ENCODE results near the gene IBA57.

The IBA57 gene

DNA sequence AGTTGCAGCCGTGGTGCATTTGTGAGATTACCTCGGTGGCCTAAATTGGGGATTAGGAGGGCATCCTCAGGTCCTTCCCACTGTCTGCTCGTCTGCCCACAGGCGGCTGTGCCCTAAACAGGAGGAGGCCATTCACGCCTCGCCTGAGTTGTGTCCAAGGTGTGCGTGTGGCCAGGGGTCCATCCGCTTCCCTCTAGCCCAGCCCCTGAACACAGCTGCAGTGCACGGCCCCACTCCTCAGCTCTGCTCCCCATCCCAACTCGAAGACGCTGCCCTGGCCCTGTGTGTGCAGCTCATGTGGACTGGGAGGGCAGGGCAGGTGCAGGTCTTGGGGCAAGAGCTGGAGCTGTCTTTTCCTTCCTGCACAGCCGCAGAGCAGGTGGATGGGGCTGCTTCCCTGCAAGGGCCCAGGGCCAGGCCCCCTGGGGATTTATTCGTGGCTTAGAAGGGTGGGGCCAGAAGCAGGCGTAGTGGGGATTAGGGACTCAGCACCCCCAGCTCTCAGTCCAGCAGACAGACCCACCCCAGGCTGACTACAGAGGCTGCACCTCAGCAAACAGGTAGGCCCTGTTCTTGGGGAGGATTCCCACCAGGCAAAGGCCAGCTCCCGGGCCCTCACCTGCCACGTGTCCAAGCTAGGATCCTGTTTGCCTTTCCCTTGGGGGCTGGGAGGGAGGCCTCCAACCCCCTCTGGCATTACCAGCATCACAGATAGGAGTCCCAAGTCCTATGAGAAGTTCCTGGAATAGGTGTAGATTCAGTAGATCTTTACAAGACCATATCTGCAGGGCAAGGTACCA lies 21.2 kb upstream of the IBA57 start:
- DNase-seq (ENCODE audit: low read depth in 2 of 2), result no peak
- no peak overlapping the region for H3K4me3 ChIP-seq (replicated peaks in 1 of 2; ENCODE audit: low read depth in 2 of 2, low read length in 2 of 2)
- TF ChIP-seq, protein P1, sequence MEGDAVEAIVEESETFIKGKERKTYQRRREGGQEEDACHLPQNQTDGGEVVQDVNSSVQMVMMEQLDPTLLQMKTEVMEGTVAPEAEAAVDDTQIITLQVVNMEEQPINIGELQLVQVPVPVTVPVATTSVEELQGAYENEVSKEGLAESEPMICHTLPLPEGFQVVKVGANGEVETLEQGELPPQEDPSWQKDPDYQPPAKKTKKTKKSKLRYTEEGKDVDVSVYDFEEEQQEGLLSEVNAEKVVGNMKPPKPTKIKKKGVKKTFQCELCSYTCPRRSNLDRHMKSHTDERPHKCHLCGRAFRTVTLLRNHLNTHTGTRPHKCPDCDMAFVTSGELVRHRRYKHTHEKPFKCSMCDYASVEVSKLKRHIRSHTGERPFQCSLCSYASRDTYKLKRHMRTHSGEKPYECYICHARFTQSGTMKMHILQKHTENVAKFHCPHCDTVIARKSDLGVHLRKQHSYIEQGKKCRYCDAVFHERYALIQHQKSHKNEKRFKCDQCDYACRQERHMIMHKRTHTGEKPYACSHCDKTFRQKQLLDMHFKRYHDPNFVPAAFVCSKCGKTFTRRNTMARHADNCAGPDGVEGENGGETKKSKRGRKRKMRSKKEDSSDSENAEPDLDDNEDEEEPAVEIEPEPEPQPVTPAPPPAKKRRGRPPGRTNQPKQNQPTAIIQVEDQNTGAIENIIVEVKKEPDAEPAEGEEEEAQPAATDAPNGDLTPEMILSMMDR (IDR thresholded peaks at IDR 0.05; ENCODE audit: low read depth, low read length), result no peak

DNA sequence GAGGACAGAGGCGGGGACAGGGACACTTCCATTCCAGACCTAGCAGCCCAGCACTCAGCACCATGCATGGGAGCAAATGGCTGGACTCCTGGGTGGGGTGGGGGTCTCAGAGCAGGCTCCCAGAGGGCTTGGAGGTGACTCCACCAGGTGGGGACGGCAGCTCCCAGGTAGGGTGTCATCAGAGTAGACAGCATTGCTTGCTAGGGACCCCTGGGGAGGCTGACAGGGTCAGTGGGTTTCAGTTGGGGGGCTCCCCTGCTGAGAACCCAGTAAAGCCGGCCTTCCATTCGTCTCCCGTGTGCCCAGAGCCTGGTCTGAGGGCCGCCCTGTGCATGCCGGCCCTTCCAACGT lies 20.6 kb upstream of the IBA57 start:
- TF ChIP-seq, protein P1 (IDR thresholded peaks at IDR 0.05; ENCODE audit: low read depth, low read length), result no peak
- no peak for DNase-seq (ENCODE audit: low read depth in 2 of 2)

DNA sequence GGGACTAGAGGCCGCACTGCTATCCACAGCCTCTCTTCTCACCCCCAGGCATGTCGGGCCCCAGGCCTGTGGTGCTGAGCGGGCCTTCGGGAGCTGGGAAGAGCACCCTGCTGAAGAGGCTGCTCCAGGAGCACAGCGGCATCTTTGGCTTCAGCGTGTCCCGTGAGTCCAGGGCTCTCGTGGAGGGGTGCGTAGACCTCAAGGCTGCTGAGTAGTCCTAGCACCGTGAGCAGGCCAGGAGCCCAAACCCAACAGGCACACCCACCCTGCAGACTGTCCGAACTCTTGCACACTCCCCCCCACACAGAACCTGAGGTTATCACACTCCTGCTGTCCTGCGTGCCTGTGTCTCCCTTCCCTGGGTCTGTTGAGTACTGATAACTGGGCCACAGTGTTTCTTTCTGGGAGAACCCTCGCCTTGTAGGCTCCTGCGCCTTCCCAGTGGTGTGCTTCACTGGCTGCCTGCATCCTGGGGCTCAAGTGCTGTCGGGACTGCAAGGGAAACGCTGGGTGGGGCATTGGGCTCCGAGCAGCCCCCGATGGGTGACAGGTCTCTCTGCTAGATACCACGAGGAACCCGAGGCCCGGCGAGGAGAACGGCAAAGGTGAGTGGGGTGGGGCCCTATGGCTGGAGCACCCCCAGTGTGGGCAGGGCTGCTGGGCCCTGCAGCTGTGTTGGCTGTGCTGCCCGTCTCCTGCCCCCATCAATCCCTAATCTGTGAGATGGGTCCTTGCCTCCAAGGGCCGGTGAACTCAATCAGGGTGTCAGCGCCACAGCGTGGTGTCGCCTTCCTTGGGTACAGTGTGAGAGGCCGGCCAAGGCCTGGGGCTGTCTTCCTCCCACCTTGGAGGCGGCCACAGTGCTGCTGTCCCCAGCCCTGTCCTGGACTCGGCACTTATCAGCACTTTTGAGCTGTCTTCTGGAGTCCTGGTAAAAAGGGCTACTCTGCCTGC lies 19.9 kb upstream of the IBA57 start:
- TF ChIP-seq, protein P1 (IDR thresholded peaks at IDR 0.05; ENCODE audit: low read depth, low read length), result no peak
- no peak for DNase-seq (ENCODE audit: low read depth in 2 of 2)
- no peak overlapping the region for H3K4me3 ChIP-seq (replicated peaks in 1 of 2; ENCODE audit: low read depth in 2 of 2, low read length in 2 of 2)

More for the DNA sequence above, 20.6 kb upstream of the IBA57 start:
- H3K4me3 ChIP-seq (replicated peaks in 1 of 2; ENCODE audit: low read depth in 2 of 2, low read length in 2 of 2), result no peak overlapping the region

DNA sequence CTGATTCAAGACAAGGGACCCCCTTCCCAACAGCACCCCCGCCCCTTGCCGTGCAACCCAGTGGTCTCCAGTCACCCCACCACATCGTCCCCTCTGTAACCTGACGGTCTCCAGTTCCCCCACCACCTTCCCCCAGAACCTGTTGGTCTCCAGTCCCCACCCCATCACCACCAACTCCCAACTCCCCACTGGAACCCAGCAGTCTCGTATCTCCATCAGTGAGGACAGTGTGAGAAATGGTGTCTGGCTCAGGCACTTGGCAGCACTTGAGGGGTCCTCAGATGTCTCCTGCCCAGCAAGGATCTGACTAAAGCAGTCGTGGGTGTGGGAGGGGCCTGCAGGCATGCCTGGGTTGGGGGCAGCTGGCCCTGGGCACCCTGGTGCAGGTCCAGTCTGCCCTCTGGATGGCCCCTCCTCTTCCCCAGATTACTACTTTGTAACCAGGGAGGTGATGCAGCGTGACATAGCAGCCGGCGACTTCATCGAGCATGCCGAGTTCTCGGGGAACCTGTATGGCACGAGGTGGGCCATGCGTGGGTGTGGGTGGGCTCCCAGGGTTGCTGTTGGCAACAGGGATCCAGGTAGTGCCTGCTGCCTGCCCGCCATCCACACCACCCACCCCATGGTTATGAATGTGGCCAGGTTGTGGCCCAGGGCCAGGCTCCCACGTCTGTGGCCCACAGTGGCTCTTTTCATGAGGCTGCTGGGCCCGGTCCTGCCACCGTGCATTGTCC lies 19.0 kb upstream of the IBA57 start:
- no peak overlapping the region for H3K4me3 ChIP-seq (replicated peaks in 1 of 2; ENCODE audit: low read depth in 2 of 2, low read length in 2 of 2)
- no peak for DNase-seq (ENCODE audit: low read depth in 2 of 2)
- TF ChIP-seq, protein P1 (IDR thresholded peaks at IDR 0.05; ENCODE audit: low read depth, low read length), result no peak

DNA sequence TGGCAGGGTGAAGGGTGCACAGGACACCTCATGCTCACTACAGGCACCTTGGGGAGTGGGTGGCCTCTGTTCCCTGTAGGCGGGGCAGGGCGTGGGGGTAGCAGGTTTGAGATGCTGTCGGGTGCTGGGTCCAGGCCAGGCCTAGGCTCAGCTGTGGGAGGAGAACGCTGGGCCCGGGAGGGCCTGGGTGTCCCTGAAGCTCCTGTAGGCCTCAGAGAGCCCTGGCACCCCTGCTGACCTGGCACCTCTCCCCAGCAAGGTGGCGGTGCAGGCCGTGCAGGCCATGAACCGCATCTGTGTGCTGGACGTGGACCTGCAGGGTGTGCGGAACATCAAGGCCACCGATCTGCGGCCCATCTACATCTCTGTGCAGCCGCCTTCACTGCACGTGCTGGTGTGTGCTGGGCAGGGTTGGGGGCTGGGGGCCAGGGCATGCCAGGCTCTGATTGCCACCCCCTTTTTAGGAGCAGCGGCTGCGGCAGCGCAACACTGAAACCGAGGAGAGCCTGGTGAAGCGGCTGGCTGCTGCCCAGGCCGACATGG lies 18.4 kb upstream of the IBA57 start:
- TF ChIP-seq, protein P1 (IDR thresholded peaks at IDR 0.05; ENCODE audit: low read depth, low read length), result no peak
- no peak overlapping the region for H3K4me3 ChIP-seq (replicated peaks in 1 of 2; ENCODE audit: low read depth in 2 of 2, low read length in 2 of 2)
- DNase-seq (ENCODE audit: low read depth in 2 of 2), result no peak

DNA sequence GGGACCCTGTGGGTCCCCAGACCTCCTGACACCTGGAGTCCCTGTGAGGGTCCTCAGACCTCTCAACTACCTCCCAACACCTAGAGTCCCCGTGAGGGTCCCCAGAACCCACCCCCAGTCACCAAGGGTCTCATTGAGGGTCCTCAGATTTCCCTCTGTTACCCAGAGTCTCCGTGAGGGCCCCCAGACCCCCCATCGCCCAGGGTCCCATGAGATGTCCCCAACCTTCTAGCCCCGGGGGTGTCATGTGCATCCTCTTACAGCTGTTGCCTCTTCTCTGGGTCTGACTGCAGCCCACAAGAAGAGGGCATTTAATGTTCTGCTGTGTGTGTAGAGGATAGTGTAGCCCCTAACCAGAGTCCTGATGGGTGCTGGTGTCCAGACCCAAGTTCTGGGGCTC lies 17.8 kb upstream of the IBA57 start:
- TF ChIP-seq, protein P1 (IDR thresholded peaks at IDR 0.05; ENCODE audit: low read depth, low read length), result no peak
- H3K4me3 ChIP-seq (replicated peaks in 1 of 2; ENCODE audit: low read depth in 2 of 2, low read length in 2 of 2), result no peak overlapping the region
- no peak for DNase-seq (ENCODE audit: low read depth in 2 of 2)
